Gastroesophageal sphincter (tissue), 4 donors: ENCODE measurements around the gene ZNF521. TPM values are rescaled to one million over a fixed set of nuclear protein-coding genes. Genes with fewer than 3 reads are reported as not detected.

ENCODE experiments used
- ATAC-seq: fragments of 150-250 bp; one replicate; pipeline ENCODE4 v1.9.1; 2016; ENCODE audit warnings: mild to moderate bottlenecking, moderate library complexity
- H3K27ac ChIP-seq, 4 donors: fragments of 200-600 bp; sonication (generic) in 3 of 4; 1 replicate in 3 of 4; 2 replicates in 1 of 4; pipeline ENCODE4 v1.5.1; 2016 to 2019
- H3K27me3 ChIP-seq: fragments of 200-600 bp; sonication (generic); one replicate; pipeline ENCODE4 v1.5.1; 2019
- H3K36me3 ChIP-seq, 2 donors: fragments of 200-600 bp; sonication (generic); one replicate each; pipeline ENCODE4 v1.5.1; 2019; ENCODE audit warnings: control low read depth in 1 of 2
- H3K4me1 ChIP-seq, 3 donors: fragments of 200-600 bp; sonication (generic); 1 replicate in 2 of 3; 2 replicates in 1 of 3; pipeline ENCODE4 v1.5.1; 2016 to 2019; ENCODE audit warnings: control low read depth in 2 of 3
- H3K4me3 ChIP-seq, 2 donors: fragments of 200-600 bp; sonication (generic); one replicate each; pipeline ENCODE4 v1.5.1; 2019; ENCODE audit warnings: mild to moderate bottlenecking in 1 of 2, moderate library complexity in 1 of 2
- H3K9me3 ChIP-seq, 3 donors: fragments of 200-600 bp; sonication (generic); one replicate each; pipeline ENCODE4 v1.5.1; 2017 to 2019; ENCODE audit warnings: control low read depth in 2 of 3
- EP300 ChIP-seq: sonication (generic); formaldehyde crosslinking; IDR thresholded peaks from one replicate; pipeline ENCODE4 v1.6.1; 2017; ENCODE audit warnings: antibody characterized with exemption, mild to moderate bottlenecking
- POLR2A ChIP-seq, 2 donors: fragments of 450-650 bp; IDR thresholded peaks; one replicate each; pipeline ENCODE4 v1.6.1; 2017; ENCODE audit warnings: antibody characterized with exemption in 2 of 2, mild to moderate bottlenecking in 2 of 2, moderate library complexity in 1 of 2
- POLR2AphosphoS5 ChIP-seq: sonication (generic); formaldehyde crosslinking; IDR thresholded peaks from one replicate; pipeline ENCODE4 v1.6.1; 2017; ENCODE audit warnings: antibody characterized with exemption
- WGBS, 2 donors: methylation state at CpG; one replicate each; pipeline ENCODE4 v1.1.5; 2018; ENCODE audit warnings: low coverage in 1 of 2; 5-methylcytosine and 5-hydroxymethylcytosine counted together
- total RNA-seq, 4 donors: library from RNA; depleted of rRNA; stranded (reverse); fragments of >200 nt; gene quantifications; one replicate each; pipeline ENCODE4 v1.1.0, GENCODE V29; 2016
- TF ChIP-seq, protein P1 (sequence below), 4 experiments: fragments of 200-600 bp in 2 of 4; fragments of 450-650 bp in 2 of 4; sonication (generic) in 1 of 4; IDR thresholded peaks; one replicate each; pipeline ENCODE4 v1.5.1; 2017 to 2019; ENCODE audit warnings: antibody characterized with exemption in 4 of 4, mild to moderate bottlenecking in 2 of 4, moderate library complexity in 2 of 4

ZNF521 gene
- total RNA-seq, 4 donors from 2014 or later = 9.9 to 29.3 (median 13.4) TPM

GRCh38 chr18:25262920-25263319 is 89.0 kb downstream of the ZNF521 start:
- H3K4me1 ChIP-seq = no peaks in the 10 kb centered on the region
- ATAC-seq = no peak
- H3K27ac ChIP-seq = no peak overlapping the region
- TF ChIP-seq, protein P1, sequence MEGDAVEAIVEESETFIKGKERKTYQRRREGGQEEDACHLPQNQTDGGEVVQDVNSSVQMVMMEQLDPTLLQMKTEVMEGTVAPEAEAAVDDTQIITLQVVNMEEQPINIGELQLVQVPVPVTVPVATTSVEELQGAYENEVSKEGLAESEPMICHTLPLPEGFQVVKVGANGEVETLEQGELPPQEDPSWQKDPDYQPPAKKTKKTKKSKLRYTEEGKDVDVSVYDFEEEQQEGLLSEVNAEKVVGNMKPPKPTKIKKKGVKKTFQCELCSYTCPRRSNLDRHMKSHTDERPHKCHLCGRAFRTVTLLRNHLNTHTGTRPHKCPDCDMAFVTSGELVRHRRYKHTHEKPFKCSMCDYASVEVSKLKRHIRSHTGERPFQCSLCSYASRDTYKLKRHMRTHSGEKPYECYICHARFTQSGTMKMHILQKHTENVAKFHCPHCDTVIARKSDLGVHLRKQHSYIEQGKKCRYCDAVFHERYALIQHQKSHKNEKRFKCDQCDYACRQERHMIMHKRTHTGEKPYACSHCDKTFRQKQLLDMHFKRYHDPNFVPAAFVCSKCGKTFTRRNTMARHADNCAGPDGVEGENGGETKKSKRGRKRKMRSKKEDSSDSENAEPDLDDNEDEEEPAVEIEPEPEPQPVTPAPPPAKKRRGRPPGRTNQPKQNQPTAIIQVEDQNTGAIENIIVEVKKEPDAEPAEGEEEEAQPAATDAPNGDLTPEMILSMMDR (IDR thresholded peaks at IDR 0.05) = no peak
- TF ChIP-seq POLR2AphosphoS5 = no peak
- no peak for TF ChIP-seq EP300
- TF ChIP-seq POLR2A (IDR thresholded peaks at IDR 0.05) = no peak
- H3K9me3 ChIP-seq = no peaks in the 10 kb centered on the region
- WGBS, 2 donors = 34 to 42% methylated on average over 2 of the region's 2 CpGs
- H3K4me3 ChIP-seq = no peak overlapping the region
- no peaks in the 10 kb centered on the region for H3K27me3 ChIP-seq
- no peaks in the 10 kb centered on the region for H3K36me3 ChIP-seq

- Histone ChIP-seq H3K9me3 (no peaks in the 10 kb centered on the region), H3K27me3 (no peaks in the 10 kb centered on the region), H3K27ac (no peak overlapping the region), H3K4me3 (no peak overlapping the region), H3K4me1 (no peaks in the 10 kb centered on the region), H3K36me3 (no peaks in the 10 kb centered on the region)
- ATAC-seq = no peak
- 87 to 100% methylated on average over 2 to 5 of the region's 5 CpGs for WGBS, 2 donors
- TF ChIP-seq EP300 (no peak), POLR2A (IDR thresholded peaks at IDR 0.05) (no peak), POLR2AphosphoS5 (no peak)
- TF ChIP-seq, protein P1 (IDR thresholded peaks at IDR 0.05) = no peak
Observed at GRCh38 chr18:25261768-25262167, 90.2 kb downstream of the ZNF521 start.

GRCh38 chr18:25256439-25256838 is 95.5 kb downstream of the ZNF521 start:
- no peaks in the 10 kb centered on the region for H3K4me1 ChIP-seq
- no peak for ATAC-seq
- H3K27ac ChIP-seq = no peak overlapping the region
- no peaks in the 10 kb centered on the region for H3K36me3 ChIP-seq
- no peak overlapping the region for H3K4me3 ChIP-seq
- TF ChIP-seq, protein P1 (IDR thresholded peaks at IDR 0.05) = no peak
- TF ChIP-seq EP300 = no peak
- no peak for TF ChIP-seq POLR2AphosphoS5
- TF ChIP-seq POLR2A (IDR thresholded peaks at IDR 0.05) = no peak
- H3K27me3 ChIP-seq = no peaks in the 10 kb centered on the region
- WGBS, 2 donors = 86 to 90% methylated on average over 4 of the region's 4 CpGs
- no peaks in the 10 kb centered on the region for H3K9me3 ChIP-seq

GRCh38 chr18:25253779-25254178 is 98.2 kb downstream of the ZNF521 start:
- ATAC-seq = no peak
- TF ChIP-seq, protein P1 (IDR thresholded peaks at IDR 0.05) = no peak
- TF ChIP-seq POLR2AphosphoS5 = no peak
- TF ChIP-seq POLR2A (IDR thresholded peaks at IDR 0.05) = no peak
- TF ChIP-seq EP300 = no peak
- WGBS, 2 donors = 73 to 83% methylated on average over 1 of the region's 1 CpG

DNA sequence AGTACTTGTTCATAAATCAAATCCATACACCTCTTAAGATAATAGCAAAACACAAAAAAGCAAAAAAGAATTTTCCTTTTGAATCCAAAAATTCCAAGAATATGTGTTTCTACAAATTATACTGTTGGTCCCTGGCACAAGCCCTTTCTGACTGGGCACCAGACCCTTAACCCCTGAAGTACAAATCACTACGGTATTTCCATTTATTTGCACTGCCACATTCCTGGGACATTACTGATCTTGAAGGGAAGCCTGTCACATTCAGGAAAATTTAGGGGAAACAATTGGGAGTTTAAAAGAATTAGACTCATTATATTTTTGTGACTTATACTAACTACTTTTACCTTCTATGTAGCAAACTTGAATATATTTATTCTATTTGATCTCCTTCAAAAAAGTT is 98.8 kb downstream of the ZNF521 start:
- Histone ChIP-seq H3K36me3 (no peaks in the 10 kb centered on the region), H3K4me3 (no peak overlapping the region), H3K9me3 (no peaks in the 10 kb centered on the region), H3K27me3 (no peaks in the 10 kb centered on the region), H3K27ac (no peak overlapping the region), H3K4me1 (no peaks in the 10 kb centered on the region)
- WGBS, 2 donors = 54 to 68% methylated on average over 1 of the region's 1 CpG
- TF ChIP-seq, protein P1 (IDR thresholded peaks at IDR 0.05) = no peak
- TF ChIP-seq POLR2A (IDR thresholded peaks at IDR 0.05) (no peak), EP300 (no peak), POLR2AphosphoS5 (no peak)
- ATAC-seq = no peak

More at GRCh38 chr18:25253779-25254178, 98.2 kb downstream of the ZNF521 start:
- Histone ChIP-seq H3K4me3 (no peak overlapping the region), H3K4me1 (no peaks in the 10 kb centered on the region), H3K27ac (no peak overlapping the region), H3K36me3 (no peaks in the 10 kb centered on the region), H3K9me3 (no peaks in the 10 kb centered on the region), H3K27me3 (no peaks in the 10 kb centered on the region)
